ENCODE measurements around the gene KCND2.

DNA sequence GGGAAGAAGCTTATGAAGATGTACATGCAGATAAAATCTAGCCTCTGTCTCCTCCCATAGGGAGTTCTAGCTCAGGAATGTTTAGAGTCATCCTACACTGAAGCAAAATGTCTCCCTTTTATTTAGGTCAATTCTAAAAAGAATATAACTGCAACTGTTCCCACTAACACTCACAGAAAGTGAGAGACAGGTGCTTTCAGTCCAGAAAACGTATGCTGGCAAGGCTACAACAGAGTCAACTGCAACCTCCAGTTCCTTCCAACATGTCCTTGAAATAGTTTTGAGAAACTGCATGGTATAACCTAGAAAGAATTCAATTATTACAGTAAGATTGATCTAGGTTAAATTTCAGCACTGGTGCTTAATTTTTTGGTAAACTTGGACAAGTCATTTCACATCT lies 46.8 kb upstream of the KCND2 start:
- TF ChIP-seq, protein P1, sequence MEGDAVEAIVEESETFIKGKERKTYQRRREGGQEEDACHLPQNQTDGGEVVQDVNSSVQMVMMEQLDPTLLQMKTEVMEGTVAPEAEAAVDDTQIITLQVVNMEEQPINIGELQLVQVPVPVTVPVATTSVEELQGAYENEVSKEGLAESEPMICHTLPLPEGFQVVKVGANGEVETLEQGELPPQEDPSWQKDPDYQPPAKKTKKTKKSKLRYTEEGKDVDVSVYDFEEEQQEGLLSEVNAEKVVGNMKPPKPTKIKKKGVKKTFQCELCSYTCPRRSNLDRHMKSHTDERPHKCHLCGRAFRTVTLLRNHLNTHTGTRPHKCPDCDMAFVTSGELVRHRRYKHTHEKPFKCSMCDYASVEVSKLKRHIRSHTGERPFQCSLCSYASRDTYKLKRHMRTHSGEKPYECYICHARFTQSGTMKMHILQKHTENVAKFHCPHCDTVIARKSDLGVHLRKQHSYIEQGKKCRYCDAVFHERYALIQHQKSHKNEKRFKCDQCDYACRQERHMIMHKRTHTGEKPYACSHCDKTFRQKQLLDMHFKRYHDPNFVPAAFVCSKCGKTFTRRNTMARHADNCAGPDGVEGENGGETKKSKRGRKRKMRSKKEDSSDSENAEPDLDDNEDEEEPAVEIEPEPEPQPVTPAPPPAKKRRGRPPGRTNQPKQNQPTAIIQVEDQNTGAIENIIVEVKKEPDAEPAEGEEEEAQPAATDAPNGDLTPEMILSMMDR (conservative IDR thresholded peaks at IDR 0.05; ENCODE audit: low read depth, low read length) = no peak
- TF ChIP-seq EZH2phosphoT487 (IDR thresholded peaks at IDR 0.05; ENCODE audit: borderline replicate concordance, low read length) = no peak

Measured in PC-3 (cell line).